Myocyte (in vitro differentiated cells): ENCODE data around the gene PARP4. TPM values are rescaled to one million over a fixed set of nuclear protein-coding genes. Genes with fewer than 3 reads are reported as not detected.
"Not testable (repeated sequence)": the region's sequence is repeated elsewhere in the genome, so short reads cannot be mapped to it uniquely, and the experiment has no call there.

Experiments
- DNase-seq: peaks from one replicate; pipeline ENCODE4 v3.0.0-alpha.2; 2012; ENCODE audit warnings: low read depth
- total RNA-seq: library from RNA; depleted of rRNA; stranded (reverse); fragments of >200 nt; gene quantifications from 2 replicates; pipeline ENCODE4 v1.2.3, GENCODE V29; 2014

Gene PARP4
- total RNA-seq, 1 donor from 2014 or later = 38.2 TPM

GRCh38 chr13:24380227-24380626 lies 132.4 kb downstream of the PARP4 start:
- DNase-seq = peak; percentile 59

- not testable (repeated sequence) for DNase-seq
Measured at GRCh38 chr13:24371273-24371672, 141.3 kb downstream of the PARP4 start.

Other genes starting within 250 kb of the PARP4 start
- not detected in 2 replicates for gene C1QTNF9, start 203.2 kb downstream of the PARP4 start, total RNA-seq
- gene ATP12A, start 167.6 kb upstream of the PARP4 start, total RNA-seq = not detected in 2 replicates